ENCODE data around the gene KMO.
A peak's percentile ranks its signal among the peaks of the same experiment; 100 is the strongest.

KMO gene

DNA sequence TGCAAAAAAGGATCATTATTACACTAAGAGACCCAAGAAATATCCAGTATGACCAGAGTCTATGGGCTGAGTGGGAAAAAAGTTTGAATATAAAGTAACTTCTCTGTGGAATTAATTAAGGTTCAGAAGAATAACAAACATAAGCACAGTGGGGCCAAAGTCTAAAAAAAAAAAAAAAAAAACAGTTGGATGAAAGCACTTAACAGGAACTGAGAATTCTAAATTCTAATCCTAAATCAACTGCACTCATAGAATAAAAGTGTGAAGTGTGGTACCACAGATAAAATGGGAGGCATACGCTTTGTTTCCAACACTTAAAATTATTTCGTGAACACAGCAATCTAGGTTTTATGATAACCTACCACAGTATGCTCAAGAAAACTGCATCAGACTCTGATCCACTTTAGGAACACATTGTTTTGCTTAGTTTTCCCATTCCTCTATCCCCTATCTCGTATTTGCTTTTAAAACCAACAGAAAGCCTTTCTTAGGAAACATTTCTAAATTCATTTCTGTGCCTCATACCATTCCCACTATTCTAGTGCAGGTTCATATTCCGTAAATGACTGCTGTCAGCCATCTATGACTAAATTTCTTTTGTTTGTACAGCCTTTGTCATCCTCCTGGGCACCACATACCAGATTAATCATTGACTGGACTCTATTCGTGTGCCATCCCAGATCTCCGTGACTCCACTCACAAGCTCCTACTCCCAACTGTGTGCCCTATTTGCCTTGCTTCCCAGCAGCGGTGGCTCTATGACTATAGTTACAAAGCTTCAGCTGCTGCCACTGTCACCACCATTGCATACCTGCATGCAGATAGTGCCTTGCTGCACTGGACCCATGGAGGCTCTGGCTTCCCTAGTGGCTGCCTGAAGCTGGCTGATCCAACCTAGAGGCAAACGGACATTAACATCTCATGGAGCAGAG, 83.1 kb downstream of the KMO start:
- TF ChIP-seq, protein P1, sequence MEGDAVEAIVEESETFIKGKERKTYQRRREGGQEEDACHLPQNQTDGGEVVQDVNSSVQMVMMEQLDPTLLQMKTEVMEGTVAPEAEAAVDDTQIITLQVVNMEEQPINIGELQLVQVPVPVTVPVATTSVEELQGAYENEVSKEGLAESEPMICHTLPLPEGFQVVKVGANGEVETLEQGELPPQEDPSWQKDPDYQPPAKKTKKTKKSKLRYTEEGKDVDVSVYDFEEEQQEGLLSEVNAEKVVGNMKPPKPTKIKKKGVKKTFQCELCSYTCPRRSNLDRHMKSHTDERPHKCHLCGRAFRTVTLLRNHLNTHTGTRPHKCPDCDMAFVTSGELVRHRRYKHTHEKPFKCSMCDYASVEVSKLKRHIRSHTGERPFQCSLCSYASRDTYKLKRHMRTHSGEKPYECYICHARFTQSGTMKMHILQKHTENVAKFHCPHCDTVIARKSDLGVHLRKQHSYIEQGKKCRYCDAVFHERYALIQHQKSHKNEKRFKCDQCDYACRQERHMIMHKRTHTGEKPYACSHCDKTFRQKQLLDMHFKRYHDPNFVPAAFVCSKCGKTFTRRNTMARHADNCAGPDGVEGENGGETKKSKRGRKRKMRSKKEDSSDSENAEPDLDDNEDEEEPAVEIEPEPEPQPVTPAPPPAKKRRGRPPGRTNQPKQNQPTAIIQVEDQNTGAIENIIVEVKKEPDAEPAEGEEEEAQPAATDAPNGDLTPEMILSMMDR (conservative IDR thresholded peaks at IDR 0.05): no peak
- peak overlapping the region; percentile 36; the same call in 1 of the 2 replicates for H3K27ac ChIP-seq

DNA sequence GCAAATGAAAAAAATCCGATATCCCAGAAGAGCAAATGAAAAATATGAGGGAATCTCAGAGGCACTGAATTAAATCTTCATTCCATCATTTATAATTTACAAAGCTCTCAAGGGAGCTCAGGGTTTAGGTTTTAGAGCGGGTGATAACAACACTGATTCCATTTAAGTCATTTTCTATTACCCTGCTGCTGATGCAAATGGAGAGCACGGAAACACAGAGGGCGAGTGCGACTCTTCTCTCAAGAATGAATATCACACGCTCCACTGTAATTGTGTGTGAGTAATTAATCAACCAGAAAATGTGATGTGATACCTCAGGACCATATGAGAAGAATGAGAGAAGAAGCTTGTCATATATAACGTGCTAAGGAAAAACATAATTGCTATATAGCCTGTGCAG, 85.2 kb downstream of the KMO start:
- no peak overlapping the region for H3K27ac ChIP-seq
- TF ChIP-seq, protein P1 (conservative IDR thresholded peaks at IDR 0.05): no peak

DNA sequence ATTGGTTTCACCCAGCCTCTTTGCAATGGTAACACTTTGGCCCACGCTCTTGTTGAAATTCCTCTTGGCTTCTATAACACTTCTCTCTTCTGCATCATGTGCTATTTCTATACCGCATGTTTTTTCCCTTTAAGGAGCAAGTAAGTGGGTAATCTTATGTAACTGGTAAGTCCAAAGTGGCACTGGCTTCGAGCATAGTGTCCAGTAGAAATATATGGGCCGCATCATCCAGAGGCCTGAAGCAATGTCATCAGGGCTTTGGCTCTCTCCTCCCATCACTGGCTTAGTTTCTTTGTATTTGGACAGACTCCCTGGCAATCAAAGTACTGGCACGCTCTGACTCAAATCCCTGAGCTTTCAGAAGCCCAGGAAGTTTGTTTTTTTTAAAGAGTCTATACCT, 90.5 kb downstream of the KMO start:
- H3K27ac ChIP-seq: no peak overlapping the region
- TF ChIP-seq, protein P1 (conservative IDR thresholded peaks at IDR 0.05): no peak

- H3K27ac ChIP-seq: no peak overlapping the region
- TF ChIP-seq, protein P1 (conservative IDR thresholded peaks at IDR 0.05): no peak
These were observed 92.8 kb downstream of the KMO start for GRCh38 chr1:241624935-241625334.

GRCh38 chr1:241627453-241628259, 95.5 kb downstream of the KMO start:
- TF ChIP-seq, protein P1 (conservative IDR thresholded peaks at IDR 0.05): peak; percentile 79
- no peak overlapping the region for H3K27ac ChIP-seq

DNA sequence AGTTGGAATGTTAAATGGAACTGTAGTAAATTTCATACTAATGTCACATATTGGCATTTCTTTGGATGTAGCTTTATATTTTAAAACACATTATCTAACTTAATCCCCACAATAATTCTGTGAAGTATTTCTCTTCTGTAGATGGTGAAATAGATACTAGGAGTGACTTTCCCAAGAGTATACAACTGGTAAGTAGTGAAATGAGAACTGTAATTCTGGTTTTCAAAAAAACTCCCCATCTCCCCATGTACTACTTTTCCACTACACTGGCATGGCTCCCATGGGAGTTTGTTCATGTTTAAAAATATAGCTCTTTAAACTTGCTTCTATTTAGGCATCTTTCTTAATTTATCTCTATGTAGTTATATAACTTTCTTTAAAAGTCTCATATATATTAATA, 97.8 kb downstream of the KMO start:
- TF ChIP-seq, protein P1 (conservative IDR thresholded peaks at IDR 0.05): no peak
- H3K27ac ChIP-seq: no peak overlapping the region

- no peak overlapping the region for H3K27ac ChIP-seq
- TF ChIP-seq, protein P1 (conservative IDR thresholded peaks at IDR 0.05): no peak
These were observed 98.3 kb downstream of the KMO start for GRCh38 chr1:241630476-241630875.
